Stimulated activated CD4-positive, alpha-beta T cell treated with anti-CD3 and anti-CD28 coated beads, Interleukin-4, amount 100 ng/mL, for 4 hours (primary cell): ENCODE results near the gene SPRYD4.
A peak's percentile ranks its signal among the peaks of the same experiment; 100 is the strongest.
"Not testable (repeated sequence)": the region's sequence is repeated elsewhere in the genome, so short reads cannot be mapped to it uniquely, and the experiment has no call there.

Experiments
- DNase-seq, 2 experiments: peaks; one replicate each; pipeline ENCODE4 v3.0.0-alpha.2; 2020

The SPRYD4 gene

DNA sequence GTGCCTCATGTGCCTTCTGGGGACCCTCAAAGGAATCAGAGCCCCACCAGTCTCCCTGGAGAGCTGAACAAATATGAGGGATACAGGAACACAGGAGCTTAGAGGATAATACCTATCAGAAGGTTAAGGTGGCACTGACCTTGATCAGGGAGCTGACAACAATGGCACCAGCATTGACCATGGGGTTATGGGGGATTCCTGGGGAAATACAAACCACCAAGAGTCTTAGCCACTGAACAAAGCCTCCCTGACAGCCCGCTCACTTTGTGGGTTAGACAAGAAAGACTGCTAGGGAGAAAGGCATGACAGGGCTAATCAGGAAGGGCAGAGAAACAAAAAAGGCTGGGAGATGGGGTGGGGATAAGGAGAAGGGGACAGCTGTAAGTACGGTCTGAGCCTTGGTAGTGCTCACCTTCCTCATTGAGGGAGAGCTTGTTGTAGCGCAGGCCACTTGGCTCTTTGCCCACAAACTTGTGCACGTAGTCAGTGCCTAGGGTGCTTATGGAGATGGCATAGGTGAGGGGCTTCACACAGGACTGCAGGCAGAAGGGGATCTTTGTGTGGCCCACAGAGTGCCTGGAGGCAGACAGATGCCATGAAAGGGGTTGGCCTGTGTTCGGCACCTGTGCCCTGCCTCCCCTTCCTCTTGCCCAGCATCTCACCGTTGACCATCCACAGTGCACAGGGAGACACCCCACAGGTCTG, 9.3 kb downstream of the SPRYD4 start:
- no peak for DNase-seq

DNA sequence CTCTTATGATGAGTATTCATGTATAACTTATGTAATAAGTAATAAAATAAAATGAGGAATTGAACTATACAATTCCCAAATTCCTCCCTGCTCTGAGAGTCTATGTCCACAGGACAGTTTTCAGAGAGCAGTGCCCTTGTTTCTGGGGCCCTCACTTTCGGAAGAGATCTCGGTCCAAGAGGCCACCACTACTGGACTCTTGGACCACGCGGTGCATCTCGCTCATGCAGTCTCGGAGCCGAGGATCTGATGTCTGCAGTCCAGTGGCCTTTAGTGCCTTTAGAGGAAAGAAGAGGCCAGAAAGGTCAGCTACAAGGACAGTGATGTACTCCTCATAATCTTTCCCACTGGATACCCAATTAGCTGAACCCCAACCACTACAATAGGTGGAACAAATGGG, 11.2 kb downstream of the SPRYD4 start:
- DNase-seq = no peak

DNA sequence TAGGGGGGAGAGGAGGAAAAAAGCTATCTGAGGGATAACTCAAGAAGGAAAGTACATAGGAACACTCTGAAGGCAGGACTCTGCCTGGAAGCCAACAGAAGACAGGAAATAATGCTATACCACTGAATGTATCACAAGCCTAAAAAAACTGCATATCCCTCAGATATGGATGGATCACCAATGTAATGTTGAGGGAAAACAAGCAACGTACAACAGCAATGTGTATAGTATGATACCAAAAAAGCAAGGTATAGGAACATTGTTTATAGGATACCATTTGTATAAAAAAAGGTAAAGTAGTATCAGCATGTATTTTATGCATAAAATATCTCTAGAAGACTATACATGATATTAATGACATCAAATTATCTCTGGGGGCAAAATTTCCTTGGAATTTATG, 16.2 kb downstream of the SPRYD4 start:
- DNase-seq = no peak

DNA sequence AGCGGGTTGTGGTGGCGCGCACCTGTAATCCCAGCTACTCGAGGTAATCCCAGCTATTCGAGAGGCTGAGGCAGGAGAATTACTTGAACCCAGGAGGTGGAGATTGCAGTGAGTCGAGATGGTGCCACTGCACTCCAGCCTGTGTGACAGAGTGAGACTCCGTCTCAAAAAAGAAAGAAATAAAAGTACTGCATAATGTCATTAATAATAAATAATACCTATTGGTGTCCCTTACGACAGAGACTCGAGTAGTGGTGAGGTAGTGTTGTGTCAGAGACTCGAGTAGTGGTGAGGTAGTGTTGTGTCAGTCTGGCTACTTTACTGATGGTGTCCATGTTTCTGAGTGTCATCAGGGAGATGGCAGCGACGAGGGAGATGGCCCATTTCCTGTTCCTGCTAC, 18.3 kb downstream of the SPRYD4 start:
- no peak for DNase-seq

DNA sequence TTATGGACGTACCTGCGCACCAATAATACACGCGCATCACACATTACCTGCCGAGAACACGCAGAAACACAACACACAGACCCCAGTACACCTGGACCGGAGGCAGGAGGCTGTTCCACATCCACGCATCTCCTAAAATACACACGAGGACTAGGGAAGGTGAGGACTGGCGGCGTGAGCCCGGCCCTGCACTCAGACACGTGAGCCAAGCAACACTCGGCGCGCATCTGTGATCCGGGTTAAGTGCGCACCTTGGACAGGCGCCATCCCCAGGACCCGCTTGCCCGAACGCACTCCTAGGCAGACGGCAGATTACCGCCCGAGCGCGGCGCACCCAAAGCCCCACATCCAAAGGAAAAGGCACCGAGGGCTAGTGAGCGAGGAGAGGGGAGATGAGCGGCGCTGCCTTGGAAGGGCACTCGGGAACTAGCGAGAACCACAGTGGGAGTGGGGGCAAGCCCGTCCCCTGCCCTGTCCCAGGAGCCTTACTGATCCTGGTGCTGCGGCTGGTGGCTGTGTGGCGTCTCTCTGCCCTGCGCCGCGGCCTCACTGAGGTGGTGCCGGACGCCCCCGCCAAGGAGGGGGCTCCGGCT, 19.2 kb downstream of the SPRYD4 start:
- peak in 1 of 2 experiments; percentile 33 for DNase-seq

DNA sequence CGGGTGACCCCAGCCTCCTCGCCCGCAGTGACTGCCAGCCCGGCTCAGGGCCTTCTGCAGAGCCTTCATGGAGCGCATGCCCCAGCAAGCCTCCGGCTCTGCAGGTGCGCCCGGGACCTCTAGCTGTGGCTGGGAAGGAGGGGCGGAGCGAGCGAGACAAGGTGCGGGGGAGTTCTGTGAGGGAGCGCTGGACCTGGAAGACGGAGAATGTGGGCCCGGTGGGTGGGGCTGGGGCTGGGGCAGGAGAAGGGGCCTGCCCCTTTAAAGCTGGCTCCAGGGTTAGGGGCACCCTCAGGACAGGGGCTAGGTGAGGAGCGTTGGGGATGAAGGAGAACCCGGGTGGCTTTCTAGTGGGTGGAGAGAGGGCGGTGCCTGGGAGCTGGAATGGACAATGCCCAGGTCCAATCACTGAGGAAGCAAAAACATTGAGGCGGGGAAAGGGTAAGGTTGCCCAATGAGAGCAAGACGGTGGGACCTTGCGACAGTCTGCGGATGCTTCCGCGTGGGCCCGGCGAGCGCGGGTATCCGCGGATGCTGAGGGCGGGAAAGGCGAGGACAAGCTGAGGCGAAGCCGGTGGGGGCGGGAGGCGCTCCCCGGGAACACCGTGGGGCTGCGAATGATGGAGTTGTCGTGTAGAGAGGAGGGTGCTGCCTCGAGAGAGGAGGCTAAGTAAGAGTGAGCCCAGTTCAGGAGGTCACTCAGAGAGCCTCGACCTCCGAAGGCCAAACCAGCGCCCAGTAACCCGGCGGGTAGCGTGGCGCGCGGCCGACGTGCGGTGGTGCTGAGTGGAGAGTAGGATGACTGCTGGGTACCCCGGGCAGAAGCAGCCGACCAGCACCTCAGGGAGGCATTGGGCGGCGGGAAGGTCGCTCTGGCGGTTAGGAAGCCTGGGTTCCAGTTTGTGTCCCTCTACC, 19.9 kb downstream of the SPRYD4 start, which contains the start of gene GLS2:
Gene GLS2 (minus strand): TSS at position 121 of the 915 bp plus-strand sequence. CDS start 43 bp downstream, at position 78.
- DNase-seq = peak; percentile 59 to 73

DNA sequence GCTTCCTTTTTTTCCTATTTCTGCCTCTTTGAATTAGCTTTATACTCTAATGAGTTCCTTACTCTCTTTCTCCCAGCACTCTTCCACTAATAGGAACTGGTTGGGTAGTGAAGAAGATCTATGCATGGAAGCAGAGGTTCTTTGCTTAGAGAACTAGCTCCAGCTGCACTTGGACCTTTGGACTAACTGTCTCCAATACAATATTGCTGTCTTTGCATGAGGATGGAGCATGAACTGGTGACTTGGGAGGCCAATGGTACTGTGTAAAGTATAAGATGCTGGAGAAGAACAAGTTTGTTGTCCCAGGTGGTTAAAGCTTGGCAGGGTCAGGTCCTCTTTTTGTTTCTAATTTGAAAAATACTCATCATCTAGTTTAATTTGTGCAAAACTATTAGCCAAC, 22.0 kb downstream of the SPRYD4 start:
- no peak for DNase-seq

DNA sequence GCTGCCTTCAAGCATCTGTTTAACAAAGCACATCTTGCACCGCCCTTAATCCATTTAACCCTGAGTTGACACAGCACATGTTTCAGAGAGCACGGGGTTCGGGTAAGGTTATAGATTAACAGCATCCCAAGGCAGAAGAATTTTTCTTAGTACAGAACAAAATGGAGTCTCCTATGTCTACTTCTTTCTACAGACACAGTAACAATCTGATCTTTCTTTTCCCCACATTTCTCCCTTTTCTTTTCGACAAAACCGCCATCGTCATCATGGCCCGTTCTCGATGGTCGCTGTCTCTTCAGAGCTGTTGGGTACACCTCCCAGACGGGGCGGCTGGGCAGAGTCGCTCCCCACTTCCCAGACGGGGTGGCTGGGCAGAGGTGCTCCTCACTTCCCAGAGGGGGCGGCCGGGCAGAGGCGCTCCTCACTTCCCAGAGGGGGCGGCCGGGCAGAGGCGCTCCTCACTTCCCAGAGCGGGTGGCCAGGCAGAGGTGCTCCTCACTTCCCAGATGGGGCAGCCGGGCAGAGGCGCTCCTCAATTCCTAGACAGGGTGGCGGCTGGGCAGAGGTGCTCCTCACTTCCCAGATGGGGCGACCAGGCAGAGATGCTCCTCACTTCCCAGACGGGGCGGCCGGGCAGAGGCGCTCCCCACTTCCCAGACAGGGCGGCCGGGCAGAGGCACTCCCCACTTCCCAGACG, 25.2 kb downstream of the SPRYD4 start:
- DNase-seq = not testable (repeated sequence)

DNA sequence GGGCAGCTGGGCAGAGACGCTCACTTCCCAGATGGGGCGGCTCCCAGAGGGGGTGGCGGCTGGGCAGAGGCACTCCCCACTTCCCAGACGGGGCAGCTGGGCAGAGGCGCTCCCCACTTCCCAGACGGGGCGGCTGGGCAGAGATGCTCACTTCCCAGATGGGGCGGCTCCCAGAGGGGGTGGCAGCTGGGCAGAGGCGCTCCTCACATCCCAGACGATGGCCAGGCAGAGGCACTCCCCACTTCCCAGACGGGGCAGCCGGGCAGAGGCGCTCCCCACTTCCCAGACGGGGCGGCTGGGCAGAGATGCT, 25.7 kb downstream of the SPRYD4 start:
- DNase-seq = not testable (repeated sequence)

DNA sequence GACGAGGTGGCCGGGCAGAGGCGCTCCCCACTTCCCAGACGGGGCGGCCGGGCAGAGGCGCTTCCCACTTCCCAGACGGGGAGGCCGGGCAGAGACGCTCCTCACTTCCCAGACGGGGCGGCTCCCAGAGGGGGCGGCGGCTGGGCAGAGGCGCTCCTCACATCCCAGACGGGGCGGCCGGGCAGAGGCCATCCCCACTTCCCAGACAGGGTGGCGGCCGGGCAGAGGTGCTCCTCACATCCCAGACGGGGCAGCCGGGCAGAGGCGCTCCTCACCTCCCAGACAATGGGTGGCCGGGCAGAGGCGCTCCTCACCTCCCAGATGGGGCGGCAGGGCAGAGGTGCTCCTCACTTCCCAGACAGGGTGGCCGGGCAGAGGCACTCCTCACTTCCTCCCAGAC, 26.1 kb downstream of the SPRYD4 start:
- DNase-seq = not testable (repeated sequence)

DNA sequence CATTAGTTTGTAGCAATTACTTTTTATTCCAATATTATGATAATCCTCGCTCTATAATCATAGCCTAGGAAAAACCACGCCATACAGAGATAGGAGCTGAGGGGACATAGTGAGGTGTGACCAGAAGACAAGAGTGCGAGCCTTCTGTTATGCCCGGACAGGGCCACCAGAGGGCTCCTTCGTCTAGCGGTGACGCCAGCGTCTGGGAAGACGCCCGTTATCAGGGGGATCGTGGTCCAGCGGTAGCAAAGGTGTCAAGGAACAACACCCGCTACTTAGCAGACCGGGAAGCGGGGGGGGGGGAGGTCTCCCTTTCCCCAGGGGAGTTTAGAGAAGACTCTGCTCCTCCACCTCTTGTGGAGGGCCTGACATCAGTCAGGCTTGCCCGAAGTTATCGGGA, 28.3 kb downstream of the SPRYD4 start:
- DNase-seq = peak; percentile 54 to 59

DNA sequence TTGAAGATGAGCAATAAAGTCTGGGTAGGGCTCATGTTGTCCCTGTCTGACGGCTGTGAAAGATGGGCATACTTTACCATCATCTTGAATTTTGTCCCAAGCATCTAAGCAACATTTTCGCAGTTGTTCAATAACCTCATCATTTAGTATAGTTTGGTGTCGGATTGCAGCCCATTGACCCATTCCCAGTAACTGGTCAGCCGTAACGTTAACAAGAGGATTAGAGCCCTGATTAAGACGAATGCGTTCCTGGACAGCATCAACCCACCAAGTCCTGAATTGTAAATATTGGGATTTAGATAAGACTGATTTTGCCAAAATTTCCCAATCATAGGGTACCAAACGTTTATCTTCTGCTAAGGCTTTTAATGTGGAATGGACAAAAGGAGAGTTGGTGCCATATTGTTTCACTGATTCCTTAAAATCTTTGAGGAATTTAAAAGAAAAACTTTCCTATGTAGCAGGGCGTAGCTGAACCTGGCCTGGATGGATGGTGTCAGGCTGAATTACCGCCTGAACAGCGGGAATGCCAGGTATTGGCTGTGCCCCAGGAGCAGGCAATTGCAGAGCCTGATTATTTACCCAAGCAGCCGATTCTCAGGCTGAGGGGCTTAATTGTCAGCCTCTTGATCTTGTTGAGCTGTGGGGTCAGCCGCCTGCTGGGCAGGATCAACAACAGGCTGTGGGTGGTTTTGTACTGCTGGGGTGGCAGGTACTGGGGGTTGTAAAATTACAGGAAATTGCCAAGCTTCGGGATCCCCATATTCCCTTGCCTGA, 29.9 kb downstream of the SPRYD4 start:
- DNase-seq = not testable (repeated sequence)

DNA sequence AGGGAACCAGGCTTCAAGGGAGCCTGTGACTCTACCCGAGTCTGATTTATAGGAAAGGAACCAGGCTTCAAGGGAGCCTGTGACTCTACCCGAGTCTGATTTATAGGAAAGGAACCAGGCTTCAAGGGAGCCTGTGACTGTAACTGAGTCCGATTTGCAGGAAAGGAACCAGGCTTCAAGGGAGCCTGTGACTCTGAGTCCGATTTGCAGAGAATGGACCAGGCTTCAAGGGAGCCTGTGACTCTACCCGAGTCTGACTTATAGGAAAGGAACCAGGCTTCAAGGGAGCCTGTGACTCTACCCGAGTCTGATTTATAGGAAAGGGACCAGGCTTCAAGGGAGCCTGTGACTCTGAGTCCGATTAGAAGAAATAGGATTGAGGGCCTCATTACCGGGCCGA, 31.1 kb downstream of the SPRYD4 start:
- DNase-seq = not testable (repeated sequence)

DNA sequence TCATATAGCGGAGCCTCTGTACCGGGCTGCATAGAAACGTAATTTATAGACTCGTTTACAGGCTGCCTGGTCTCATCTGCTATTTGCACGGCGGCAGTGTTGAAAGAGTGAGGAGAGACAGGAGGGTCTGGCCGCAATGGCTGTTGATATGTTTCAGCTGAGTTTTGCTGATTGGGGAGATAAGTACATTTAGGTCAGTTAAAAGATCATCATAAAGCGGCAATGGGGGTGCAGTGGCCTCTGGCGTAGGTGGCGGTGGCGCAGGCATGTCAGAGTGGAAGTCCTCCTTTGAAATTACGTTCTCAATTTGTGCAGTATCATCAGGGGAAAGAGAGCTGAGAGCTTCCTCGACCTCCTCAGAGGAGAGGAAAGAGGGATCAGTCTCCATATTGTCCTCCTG, 31.5 kb downstream of the SPRYD4 start:
- DNase-seq = not testable (repeated sequence)

DNA sequence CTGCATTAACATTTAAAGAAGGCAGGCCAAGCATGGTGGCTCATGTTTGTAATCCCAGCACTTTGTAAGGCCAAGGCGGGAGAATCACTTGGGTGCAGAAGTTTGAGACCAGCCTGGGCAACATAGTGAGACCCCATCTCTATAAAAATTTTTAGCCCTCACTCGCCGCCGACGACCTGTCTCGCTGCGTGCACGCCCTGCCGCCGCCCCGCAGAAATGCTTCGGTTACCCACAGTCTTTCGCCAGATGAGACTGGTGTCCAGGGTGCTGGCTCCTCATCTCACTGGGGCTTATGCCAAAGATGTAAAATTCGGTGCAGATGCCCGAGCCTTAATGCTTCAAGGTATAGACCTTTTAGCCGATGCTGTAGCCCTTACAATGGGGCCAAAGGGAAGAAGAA, 42.4 kb downstream of the SPRYD4 start:
- no peak for DNase-seq

DNA sequence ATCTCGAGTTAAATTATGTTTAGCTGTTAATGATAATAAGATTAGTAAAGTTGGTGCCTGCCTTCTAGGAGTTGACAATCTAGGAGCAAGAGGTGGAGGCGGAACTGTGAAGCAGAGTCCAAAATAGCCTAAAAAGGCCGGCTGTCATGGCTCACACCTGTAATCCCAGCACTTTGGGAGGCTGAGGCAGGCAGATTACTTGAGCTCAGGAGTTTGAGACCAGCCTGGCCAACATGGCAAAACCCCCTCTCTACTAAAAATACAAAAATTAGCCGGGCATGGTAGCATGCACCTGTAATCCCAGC, 45.6 kb downstream of the SPRYD4 start:
- DNase-seq = not testable (repeated sequence)

DNA sequence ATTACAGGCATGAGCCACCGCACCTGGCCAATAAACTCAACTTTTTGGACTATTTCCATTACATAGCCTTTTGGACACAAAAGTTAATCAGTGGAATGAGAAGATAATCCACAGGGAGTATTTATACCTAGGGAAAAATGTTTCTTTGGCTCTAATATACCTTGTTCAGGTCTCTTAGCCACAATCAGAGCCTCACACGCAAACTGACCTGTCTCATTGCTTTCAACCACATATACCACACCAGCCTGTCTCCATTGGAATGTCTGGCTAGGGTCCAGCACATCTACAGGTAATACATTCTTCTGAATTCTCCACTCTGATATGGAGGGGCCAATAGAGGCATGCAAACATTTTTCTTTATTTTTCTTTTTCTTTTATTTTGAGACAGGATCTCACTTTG, 49.5 kb downstream of the SPRYD4 start:
- no peak for DNase-seq

DNA sequence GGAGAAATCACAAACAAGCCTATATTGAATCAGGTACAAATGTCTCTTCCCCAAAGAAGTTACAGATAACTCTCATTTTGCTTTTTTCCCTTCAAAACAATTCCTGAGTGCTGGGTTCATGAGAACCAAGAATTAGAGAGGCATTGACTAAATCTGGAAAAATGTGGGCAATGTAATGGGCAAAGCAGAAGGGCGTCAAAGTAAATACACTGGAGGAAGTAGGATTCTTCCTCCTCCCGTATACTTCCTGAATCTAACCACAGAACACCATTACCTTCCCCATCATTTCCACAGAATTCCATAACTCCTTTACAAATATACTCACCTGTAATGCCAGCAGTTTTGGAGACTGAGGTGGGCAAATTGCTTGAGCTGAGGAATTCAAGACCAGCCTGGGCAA, 50.2 kb downstream of the SPRYD4 start:
- DNase-seq = no peak

DNA sequence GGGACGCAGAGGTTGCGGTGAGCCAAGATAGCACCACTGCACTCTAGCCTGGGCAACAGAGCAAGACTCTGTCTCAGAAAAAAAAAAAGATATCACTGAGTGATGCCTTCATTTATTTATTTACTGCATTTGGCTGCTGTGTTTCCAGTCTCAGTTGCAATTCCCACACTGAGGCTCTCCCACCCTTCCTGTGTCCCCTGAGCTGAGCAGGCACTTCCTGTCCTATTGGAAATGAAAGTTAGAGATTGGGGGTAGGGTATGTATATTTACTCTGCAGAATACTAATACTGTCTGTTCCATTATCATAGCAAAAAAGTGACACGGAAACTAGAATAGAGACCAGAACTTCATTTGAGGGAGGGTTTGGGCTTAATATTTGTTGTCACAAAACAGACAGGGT, 51.7 kb downstream of the SPRYD4 start:
- no peak for DNase-seq

DNA sequence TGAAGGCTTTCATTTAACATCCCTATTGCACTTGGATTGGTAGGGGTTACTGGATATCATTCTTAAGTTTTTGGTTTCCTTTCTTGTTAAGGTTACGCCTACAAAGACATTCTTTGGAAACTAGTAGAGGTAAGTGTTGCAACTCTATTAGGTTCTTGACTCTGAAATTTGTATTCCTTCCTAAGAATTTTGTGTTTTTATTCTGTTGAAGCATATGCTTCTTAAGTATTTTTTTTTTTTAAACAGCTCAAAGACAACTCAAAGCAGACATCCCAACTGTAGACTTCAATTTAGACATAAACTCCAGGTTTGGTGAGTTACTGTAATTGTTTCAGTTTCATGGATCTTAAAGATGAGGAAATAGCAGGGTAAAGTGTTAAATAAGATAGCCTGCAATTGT, 52.1 kb downstream of the SPRYD4 start:
- no peak for DNase-seq

DNA sequence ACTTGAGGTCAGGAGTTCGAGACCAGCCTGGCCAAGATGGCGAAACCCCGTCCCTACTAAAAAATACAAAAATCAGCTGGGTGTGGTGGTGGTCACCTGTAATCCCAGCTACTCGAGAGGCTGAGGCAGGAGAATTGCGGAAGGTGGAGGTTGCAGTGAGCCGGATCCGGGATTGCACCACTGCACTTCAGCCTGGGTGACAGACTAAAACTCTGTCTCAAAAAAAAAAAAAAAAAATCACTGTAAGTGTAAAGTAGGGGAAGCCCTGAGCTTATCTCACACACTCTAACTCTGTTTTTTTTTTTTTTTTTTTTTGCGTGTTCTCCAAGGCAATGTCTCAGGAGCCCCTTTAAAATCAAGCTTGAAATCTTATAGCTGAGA, 52.8 kb downstream of the SPRYD4 start:
- DNase-seq = no peak

DNA sequence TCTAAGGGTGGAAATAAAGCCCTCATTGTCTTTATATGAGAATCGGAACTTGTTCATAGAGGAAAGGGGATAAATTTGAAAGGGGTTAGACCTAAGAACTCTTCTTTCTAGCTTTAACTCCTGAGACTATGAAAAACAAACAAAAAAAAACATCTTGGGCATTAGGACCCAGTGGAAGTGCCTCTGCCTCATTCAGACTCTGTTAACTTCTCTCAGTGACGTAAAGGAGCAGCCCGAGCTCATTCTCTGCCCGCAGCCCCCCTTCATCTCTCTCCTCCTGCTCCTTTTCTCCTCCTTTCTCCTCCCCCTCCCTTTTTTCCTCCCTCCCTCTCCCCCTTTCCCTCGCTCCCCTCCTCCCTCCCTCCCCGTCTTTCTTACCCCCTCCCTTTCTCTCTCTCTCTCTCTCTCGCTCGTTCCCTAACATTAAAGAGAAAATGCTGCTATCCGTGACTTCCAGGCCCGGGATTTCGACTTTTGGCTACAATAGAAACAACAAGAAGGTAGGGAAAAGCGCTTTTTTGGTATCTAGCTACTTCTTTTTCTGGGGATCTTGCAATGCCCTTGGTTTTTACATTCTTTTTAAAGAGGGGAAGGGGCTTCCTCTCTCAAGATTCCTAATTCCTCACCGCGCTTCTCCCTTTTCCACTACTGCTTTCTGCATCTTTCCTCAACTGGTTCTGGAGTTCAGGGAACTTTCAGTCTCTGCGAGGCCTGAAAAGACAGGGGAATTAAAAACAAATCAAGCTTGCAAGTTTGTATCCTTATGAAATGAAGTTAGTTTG, 53.4 kb downstream of the SPRYD4 start, which contains the start of gene RBMS2:
Gene RBMS2 (plus strand): TSS at position 231 of the 782 bp plus-strand sequence. CDS start 204 bp downstream, at position 435.
- peak in 1 of 2 experiments; percentile 12 for DNase-seq
